ENCODE measurements around the gene FECH.

- TF ChIP-seq CTCF (IDR thresholded peaks at IDR 0.05) (no peak), POLR2AphosphoS5 (IDR thresholded peaks at IDR 0.05) (no peak), POLR2A (IDR thresholded peaks at IDR 0.05; ENCODE audit: low read depth) (no peak)
Measured at GRCh38 chr18:57570162-57570561, 16.3 kb downstream of the FECH start.

All from esophagus muscularis mucosa (tissue), 3 donors.